Upper lobe of left lung (tissue), 4 donors: ENCODE measurements around the gene NT5DC1.

ENCODE experiments used
- CTCF ChIP-seq, 6 experiments: fragments of 450-650 bp in 4 of 6; fragments of 200-600 bp in 2 of 6; sonication (generic) in 2 of 6; IDR thresholded peaks; one replicate each; pipeline ENCODE4 v1.5.1; 2016 to 2019; ENCODE audit warnings: antibody characterized with exemption in 6 of 6
- EP300 ChIP-seq, 4 donors: sonication (generic); formaldehyde crosslinking; IDR thresholded peaks; one replicate each; pipeline ENCODE4 v1.5.1; 2017; ENCODE audit warnings: antibody characterized with exemption in 4 of 4, control low read depth in 2 of 4
- POLR2A ChIP-seq, 4 donors: fragments of 450-650 bp; IDR thresholded peaks; one replicate each; pipeline ENCODE4 v1.5.1; 2016 to 2017; ENCODE audit warnings: antibody characterized with exemption in 4 of 4, mild to moderate bottlenecking in 2 of 4
- POLR2AphosphoS5 ChIP-seq, 2 donors: sonication (generic); formaldehyde crosslinking; IDR thresholded peaks; one replicate each; pipeline ENCODE4 v1.5.1; 2017; ENCODE audit warnings: antibody characterized with exemption in 2 of 2

GRCh38 chr6:116094041-116094440 is 6.6 kb upstream of the NT5DC1 start:
- TF ChIP-seq CTCF (IDR thresholded peaks at IDR 0.05) (no peak), POLR2AphosphoS5 (IDR thresholded peaks at IDR 0.05) (no peak), POLR2A (IDR thresholded peaks at IDR 0.05) (no peak), EP300 (IDR thresholded peaks at IDR 0.05) (no peak)
